ENCODE measurements around the gene CFAP45.

The CFAP45 gene

GRCh38 chr1:159900086-159900680, at the start of gene CFAP45:
Gene CFAP45 (minus strand): TSS chr1:159900165. CDS start chr1:159900098, 67 bp downstream.
- DNase-seq: no peak

- no peak for DNase-seq
Measured at GRCh38 chr1:159949123-159949522, 49.2 kb upstream of the CFAP45 start.

GRCh38 chr1:159947942-159948341, 48.0 kb upstream of the CFAP45 start:
- DNase-seq: no peak

- no peak for DNase-seq
Measured at GRCh38 chr1:159946242-159947187, 46.5 kb upstream of the CFAP45 start.

GRCh38 chr1:159945483-159946241, 45.7 kb upstream of the CFAP45 start, which contains the start of gene IGSF9:
Gene IGSF9 (minus strand): TSS chr1:159945613. CDS start chr1:159943454, 2,159 bp downstream.
- peak; percentile 58 for DNase-seq

- no peak for DNase-seq
Measured at GRCh38 chr1:159944623-159945455, 44.9 kb upstream of the CFAP45 start.

- no peak for DNase-seq
Measured at GRCh38 chr1:159943908-159944622, 44.1 kb upstream of the CFAP45 start.

- no peak for DNase-seq
Measured at GRCh38 chr1:159943278-159943640, 43.3 kb upstream of the CFAP45 start.

GRCh38 chr1:159942632-159943277, 42.8 kb upstream of the CFAP45 start:
- no peak for DNase-seq

GRCh38 chr1:159941591-159942560, 41.9 kb upstream of the CFAP45 start:
- no peak for DNase-seq

GRCh38 chr1:159941141-159941540, 41.2 kb upstream of the CFAP45 start:
- no peak for DNase-seq

GRCh38 chr1:159940006-159940620, 40.1 kb upstream of the CFAP45 start:
- no peak for DNase-seq

- no peak for DNase-seq
Measured at GRCh38 chr1:159939678-159940002, 39.7 kb upstream of the CFAP45 start.

- no peak for DNase-seq
Measured at GRCh38 chr1:159938905-159939677, 39.1 kb upstream of the CFAP45 start.

- DNase-seq: peak; percentile 57
Measured at GRCh38 chr1:159938211-159938852, 38.4 kb upstream of the CFAP45 start.

- DNase-seq: no peak
Measured at GRCh38 chr1:159937054-159937750, 37.2 kb upstream of the CFAP45 start.

GRCh38 chr1:159936273-159936904, 36.4 kb upstream of the CFAP45 start:
- peak; percentile 84 for DNase-seq

Measured in activated CD4-positive, alpha-beta T cell treated with anti-CD3 and anti-CD28 coated beads, Interleukin-10, Interleukin-2, amounts not matched to agents 100 ng/mL and 50 ng/mL, durations not matched to agents 16 hours and 8 hours (primary cell).